Stimulated activated CD8-positive, alpha-beta memory T cell treated with anti-CD3 and anti-CD28 coated beads, Interleukin-12 subunit alpha, Interleukin-12 subunit beta, amount 100 ng/mL, for 24 hours (primary cell): ENCODE data around the gene GPR183.

ENCODE experiments used
- DNase-seq: peaks from one replicate; pipeline ENCODE4 v3.0.0-alpha.2; 2020; ENCODE audit errors: extremely low read depth

The GPR183 gene

DNA sequence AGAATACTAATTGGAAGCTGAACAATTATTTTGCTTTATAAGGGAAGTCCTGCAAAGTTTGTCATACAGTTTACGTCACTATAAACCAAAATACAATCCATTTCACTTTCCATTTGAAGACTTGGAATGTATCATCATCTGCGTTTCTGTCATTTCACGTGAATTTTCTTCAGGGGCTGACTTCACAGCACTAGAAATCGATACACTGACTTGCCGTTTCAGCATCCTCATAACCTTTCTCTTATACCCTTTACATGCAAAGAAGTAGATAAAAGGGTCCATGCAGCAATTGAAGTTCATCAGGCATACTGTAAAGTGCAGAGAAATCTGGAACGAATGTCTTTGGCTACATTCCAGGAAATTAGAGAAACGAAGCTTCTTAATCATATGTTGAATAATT is 12.2 kb downstream of the GPR183 start:
- DNase-seq = no peak

DNA sequence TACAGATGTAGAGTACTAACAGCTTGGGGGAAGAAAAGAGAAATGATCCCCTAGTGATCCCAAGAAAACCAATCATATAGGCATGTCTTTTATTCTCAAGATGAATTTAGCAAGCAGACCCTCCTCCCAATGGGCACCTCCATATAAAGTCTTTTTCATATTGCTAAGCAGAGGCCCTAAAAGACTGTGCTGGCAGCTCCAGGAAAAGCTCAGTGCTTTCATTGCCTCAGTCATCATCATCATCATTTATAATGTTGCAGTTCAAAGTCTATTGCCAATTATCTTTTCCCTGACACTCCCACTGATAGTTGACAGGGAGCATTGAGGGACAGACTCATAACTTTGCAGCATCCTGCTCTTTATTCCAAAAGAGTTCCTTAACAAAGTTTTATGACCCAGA is 13.0 kb downstream of the GPR183 start:
- DNase-seq = no peak

DNA sequence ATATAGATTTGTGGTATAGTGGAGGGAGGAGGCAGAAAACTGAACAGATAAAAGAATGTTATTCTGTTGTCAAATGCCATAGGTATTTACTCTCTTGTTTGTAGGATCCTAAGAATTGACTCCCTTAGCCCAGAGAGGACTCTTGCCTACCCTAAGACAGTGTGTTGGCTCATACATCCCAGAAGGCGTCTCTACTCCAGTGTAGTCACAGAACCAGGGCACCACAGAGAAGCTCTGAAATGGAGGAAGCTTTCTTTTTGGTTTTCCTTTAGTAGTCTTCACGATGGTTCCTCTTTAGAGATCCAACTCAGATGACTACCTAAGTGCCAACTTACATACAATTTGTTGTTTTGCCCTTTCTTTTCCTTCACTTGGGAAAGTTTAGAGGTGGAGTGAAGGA is 14.0 kb downstream of the GPR183 start:
- no peak for DNase-seq

DNA sequence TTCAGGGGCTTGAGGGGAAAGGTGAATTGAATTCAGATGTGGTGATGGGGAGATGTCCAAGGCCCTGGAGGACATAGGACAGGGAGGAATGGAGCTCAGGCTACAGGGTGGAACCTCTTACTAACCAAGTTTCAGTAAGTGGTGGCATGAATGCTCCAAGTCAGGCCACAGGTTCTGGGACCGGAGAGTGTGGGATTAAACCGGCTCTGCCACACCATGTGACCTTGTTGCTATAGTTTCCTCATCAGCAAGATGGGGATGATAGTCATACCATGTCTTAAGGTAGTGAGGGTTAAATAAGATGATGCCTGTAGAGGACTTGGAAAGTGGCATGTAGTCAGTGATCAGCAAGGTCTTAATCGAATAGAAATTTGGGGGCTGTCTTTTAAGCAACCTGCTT is 16.3 kb downstream of the GPR183 start:
- DNase-seq = no peak

DNA sequence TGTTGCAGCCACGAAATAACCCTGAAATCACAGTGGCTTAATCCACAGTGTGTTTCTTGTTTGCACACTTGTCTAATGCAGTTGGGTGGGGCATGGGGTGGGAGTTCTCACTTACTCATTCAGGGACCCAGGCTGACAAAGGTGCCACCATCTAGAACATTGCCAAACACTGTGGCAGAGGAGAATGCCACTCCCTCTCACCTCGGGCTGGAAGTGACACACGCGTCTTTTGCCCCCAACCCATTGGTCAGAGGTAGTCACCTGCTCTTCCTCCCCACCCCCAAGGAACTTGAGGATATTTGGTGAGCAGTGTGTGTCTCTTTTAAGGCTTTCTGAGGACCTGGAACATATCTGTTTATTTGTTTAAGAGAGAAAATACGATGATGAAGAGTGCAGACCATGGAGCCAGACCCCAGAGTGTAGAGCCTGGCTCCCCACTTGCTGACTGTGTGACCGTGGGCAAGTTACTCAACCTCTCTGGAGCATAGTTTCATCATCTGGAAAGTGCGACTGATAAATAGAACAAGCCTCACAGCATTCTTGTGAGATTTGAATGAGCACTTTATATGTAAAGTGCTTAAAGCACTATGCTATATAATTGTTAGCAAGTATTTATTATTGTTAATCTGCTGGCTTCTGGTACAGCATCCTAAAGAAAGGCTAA is 17.4 kb downstream of the GPR183 start:
- no peak for DNase-seq

DNA sequence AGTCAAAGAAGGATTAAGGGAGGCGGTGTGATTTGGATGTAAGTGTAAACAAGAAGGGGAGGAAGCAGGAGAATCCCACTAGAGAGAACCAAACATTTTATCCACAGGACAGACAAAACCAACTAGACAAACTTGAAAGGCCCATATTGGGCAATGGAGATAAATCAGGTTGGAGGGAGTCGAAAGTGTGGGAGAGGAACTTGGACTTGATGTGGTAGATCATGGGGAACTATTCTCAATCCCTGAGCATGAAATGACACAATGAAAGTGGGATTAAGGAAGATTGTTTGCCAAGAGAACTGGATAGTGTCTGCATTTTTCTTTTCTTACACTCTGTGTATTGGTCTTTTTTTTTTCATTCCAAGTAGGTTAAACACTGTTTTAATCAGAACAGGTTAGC is 17.9 kb downstream of the GPR183 start:
- DNase-seq = no peak

DNA sequence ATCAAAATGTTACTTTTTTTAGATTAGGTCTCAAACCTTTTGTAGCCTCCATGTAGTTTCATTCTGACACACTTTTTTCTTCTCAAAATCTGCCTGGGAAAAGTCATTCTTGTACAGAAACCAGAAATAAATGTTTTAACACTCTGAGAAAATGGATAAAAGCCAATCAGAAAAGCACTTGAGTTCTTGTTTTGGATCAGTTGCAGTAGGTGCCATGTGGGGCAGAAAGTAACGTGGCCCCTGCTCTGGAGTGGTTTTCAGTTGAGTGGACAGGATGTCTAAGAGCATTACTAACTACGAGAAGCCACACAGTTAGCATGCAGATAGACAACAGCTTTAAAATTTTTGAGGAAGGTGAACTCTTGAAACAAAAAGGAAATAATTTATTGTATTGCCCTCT is 19.1 kb downstream of the GPR183 start:
- DNase-seq = no peak

DNA sequence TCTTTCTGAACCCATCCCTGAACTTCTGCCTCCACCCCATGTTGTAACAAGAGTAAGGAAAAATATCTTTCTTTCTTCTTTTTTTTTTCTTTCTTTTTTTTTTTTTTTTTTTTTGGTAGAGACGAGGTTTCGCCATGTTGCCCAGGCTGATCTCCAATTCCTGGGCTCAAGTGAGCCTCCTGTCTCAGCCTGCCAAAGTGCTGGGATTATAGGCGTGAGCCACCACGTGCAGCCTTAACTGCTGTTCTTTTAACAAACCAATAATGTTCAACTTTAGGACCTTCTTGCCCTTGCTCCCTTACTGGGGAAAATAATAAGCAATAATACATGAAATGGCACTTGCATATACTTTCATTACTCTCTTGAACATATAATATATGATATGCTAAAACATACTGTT is 19.6 kb downstream of the GPR183 start:
- DNase-seq = no peak

DNA sequence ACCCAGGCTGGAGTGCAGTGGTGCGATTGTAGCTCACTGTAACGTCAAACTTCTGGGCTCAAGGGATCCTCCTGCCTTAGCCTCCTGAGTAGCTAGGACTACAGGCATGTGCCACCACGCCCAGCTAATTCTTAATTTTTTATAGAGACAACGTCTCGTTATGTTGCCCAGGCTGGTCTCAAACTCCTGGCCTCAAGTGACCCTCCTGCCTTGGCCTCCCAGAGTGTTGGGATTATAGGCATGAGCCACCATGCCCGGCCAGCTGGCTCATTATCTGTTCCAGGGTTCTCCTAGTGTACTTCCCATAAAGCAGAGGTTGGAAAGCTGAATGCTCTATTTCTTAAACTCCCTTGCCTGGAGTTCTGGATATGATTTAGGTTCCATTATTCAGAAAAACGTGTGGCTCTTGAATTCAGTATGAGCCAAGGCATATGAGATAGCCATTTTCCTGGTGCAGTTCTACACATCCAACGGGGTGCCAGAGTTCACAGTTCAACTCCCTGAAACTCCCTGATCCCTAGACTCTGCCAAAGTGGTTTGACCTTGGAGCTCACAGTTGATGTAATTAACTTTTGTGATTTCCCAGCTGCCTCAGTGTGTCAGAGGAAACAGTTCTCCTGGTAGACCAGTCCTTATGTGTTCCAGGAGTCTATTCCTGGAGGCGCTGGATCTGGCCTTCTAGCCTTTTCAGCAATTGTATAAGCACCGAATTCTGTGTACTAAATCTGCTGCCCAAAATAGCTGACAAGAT is 21.6 kb downstream of the GPR183 start:
- no peak for DNase-seq

DNA sequence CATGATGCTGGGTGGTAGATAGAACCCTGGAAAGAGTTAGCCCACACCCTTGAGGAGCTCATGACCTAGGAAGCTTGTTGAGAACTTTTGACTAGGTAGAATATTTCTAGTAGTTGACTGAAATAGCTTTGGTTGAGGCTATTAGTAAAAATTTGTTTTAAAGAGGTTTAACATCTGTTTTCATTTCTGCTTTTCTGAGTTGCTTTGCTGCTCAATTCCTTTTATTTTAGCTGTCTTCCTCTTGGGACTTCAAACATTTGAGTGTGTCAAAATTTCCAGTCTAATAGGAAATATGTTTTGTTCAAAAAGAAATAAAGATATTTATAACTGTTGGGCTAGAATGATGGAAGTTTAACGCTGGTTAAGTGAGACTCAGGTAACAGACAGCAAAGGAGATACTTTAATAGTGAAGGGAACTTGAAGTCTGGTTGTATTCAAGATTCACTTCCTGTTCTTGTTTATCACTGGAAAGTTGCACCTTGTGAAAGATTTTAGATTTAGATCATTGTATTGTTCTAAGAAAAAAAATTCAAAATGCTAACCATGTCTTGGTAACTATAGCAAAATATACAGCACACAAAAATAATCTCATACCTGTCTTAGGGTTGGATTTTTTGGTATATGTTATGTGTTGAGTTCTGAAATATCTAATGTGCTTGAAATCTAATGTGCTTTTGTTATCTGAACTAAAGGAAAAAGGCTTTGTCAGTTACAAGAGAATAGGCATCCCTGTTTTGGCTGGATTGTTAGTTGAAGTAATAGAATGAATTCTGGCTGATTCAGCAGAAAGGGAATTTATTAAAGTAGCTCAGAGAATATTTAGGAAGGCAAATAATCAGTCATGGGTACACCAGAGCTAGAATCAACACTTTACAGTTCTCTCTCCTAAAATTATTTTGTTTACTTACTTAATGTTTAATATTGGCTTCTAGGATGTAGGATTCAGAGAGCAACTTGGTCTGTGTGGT is 24.7 kb downstream of the GPR183 start:
- DNase-seq = no peak

DNA sequence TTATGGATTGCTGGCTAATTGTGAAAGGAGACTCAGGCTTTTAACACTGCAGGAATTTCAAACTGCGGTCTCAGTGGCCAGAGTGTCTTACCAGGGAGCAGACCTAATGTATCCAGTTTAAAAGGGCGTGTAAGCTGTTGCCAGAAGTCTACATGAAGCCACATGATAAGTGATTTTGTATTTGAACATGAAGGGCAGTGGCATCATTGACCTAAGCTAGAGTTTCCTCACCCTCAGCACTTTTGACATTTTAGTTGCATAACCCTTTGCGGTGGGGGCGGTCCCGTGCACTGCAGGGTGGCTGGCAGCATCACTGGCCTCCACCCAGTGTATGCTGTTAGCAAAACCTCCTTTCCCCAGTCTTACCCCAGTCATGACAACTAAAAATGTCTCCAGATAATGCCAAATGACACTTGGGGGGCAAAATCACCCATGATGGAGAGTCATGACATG is 25.4 kb downstream of the GPR183 start:
- DNase-seq = no peak

DNA sequence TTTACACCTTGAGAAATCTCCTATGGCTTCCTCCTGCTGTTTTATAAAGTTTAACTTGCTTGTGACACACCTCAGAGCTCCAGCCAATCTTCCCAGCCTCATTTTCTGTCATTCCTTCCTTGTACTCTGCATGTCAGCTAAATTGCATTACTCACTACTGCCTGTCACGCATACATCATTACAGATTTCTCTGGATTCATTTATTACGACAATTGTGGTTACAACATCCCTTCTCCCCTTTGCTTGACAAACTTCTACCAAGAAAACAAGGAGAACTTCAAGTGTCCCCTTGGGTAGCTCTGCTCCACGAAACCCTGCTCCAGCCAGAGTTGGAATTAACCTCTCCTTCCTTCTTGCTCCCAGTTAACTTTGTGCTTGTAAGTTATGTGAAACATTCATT is 27.0 kb downstream of the GPR183 start:
- no peak for DNase-seq

DNA sequence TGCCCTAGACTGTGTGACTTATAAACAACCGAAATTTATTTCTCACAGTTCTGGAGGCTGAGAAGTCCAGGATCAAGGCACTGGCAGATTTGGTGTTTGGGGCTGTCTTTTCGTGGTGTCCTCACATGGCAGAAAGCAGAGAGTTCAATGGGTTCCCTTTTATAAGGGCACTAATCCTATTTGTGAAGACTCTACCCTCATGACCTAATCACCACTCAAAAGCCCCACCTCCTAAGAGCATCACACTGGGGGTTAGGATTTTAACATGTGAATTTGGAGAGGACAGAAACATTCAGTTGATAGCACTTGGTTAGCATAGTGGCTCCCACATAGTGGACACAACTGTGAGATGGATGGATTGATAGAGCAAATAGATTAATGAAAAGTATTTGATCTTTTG is 27.6 kb downstream of the GPR183 start:
- no peak for DNase-seq

DNA sequence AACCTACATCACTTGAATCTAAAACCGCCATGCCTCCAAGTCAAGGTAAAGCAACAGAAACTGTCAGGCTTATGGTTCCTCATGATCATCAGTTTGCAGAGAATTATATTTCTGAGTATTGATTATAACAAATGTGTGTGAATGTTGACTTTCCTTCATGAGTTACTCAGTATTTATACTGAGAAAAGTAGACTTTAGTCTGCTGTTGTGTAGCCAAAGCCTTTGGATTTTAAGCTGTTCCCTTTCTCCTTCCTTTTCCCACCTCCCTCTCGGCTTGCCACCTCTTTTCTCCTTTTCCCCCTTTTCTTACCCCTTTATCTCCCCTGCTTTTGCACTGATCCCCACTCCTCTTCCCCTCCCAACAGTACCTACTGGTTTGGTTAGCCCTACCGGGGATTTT is 28.4 kb downstream of the GPR183 start:
- no peak for DNase-seq

DNA sequence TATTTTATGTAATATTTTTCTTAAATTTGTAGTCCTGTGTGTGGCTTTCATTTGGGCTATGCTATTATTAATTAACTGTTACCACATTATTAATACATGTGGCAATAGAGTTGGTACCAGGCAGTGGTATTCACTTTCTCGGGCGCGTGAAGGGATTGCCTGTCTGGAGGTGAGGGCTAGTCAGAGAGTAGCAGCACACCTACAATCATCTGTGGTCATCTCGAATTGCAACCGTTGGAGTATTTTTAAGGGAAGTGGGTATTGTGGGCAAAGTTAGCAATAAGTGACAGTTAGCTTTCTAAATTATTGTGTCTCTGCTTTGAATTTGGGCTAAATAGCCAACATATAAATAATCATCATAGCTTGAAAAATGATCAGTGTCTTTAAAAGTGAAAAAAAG is 29.0 kb downstream of the GPR183 start:
- no peak for DNase-seq

DNA sequence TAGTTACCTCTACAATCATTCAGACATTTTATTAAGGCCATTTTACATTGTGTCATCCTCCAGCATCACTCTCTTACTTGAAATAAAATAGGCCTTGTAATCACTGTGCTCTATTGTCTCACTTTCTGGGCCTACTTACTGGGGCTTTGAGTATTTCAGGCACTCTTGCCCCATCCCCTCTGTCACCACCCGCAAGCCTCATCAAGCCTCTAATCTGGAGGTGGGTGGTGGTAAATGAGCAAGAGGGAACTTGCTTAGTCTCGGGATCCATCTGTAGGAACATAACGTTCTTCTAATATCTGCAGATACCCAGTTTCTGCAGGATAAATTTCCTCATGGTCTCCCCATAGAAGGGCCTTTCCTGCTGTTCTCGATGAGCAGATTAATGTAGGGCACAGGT is 29.6 kb downstream of the GPR183 start:
- no peak for DNase-seq

DNA sequence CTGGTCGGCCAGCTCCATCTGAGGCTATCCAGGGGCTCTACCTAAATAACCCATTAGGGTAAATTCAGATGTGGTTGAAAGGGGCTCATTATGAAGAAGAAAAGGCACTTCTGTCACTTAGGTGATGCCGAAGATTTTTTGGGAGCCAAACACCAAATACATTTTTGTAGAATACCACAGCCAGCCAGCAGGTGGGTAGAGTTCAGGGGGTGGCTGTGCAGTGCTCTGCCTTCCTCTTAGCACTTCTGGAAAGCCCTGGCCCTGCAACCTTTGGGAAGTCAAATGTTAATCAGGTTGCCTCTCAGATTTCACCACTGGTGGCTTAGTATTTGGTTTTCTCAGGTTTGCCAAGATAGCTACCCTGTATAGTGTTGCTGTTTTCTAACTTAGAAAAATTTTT is 30.5 kb downstream of the GPR183 start:
- DNase-seq = no peak

DNA sequence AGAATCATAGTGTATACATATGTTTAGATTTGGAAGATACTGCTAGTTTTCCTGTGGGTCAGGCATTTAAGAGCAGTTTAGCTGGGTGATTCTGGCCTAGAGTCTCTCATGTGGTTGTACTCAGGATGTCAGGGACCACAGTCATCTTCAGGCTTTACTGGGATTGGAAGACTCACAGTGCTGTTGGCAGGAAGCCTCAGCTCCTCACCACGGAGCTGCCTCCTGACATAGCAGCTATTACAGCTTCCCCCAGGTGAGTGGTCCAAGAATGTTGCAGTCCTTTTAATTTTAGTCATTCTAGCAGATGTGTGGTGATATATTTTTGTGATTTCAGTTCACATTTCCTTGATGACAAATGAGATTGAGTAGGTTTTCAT is 32.1 kb downstream of the GPR183 start:
- no peak for DNase-seq

DNA sequence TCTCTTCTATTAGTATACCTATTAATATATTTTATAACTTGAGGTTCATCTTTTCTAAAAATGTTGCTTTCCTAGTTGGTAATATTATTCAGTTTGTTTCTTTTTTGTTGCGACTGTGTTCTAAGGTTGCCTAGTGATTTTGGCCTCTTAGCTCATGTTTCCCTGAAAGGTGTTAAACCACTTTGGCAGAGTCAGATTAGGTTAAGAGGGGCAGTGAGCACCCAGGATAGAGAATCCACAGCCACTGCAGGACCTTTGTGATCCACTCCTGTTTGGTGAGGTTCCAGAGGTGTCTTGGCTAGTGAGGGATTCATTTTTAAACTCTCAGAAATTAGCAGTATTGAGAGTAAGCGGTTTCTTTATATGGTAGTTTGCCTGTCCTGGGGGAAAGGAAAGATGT is 34.1 kb downstream of the GPR183 start:
- DNase-seq = no peak

DNA sequence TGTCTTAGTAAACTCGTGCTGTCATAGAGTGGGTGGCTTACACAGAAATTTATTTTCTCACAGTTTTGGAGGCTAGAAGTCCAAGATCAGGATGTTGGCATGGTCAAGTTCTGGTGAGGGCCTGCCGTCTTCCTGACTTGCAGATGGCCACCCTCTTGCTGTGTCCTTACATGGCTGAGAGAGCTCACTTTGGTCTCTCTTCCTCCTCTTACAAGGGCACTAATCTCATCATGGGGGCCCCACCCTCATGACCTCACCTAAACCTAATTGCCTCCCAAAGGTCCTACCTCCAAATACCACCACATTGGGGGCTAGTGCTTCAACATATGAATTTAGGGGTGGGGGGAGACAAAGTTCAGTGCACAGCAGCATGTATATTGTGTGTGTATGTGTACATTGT is 34.7 kb downstream of the GPR183 start:
- no peak for DNase-seq

DNA sequence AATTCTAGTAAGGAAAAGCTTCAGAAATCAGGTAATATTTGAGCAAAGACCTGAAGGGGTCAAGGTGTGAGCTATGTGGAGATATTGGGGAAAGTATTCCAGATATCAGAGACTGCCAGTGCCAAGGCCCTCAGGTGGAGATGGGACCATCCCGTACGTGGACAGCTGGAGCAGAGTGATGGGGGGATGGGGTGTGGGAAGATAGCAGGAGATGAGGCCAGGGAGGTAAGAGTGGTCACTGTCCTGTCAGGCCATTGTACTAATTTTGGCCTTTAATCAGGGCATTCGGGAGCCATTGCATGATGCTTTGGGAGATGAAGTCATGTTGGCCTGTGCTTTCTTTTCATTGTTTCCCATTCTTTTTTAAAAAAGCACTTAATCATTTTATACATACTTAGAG is 36.0 kb downstream of the GPR183 start:
- no peak for DNase-seq

DNA sequence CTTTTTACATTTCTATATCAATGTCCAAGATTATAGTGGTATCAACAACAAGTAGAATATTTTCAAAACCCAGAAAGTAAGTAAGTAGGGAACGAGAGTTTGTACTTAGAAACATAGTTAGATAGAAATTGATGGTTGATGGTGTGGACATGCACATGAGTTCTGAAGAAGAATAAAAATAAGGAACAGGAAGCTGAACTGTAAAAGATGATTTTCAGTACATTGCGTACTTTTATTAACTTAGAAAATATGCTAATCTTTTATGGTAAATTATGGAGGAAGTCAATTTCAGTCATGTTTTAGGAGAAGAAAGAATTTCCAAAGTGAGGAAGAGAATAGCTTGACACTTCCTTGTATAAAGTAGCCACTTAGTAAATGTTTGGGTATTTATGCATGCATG is 36.7 kb downstream of the GPR183 start:
- DNase-seq = no peak
